ENCODE measurements around the gene GTPBP2.

GTPBP2 gene

GRCh38 chr6:43588194-43588593 lies 40.9 kb downstream of the GTPBP2 start:
- peaks cover 72% of the 10 kb centered on the region for H3K79me2 ChIP-seq (ENCODE audit: control insufficient read depth, low read length)
- H3F3A ChIP-seq (ENCODE audit: control insufficient read depth, insufficient read depth): no peaks in the 10 kb centered on the region
- no peaks in the 10 kb centered on the region for H3K9me2 ChIP-seq (replicated peaks; ENCODE audit: control insufficient read depth, low read length)
- no peaks in the 10 kb centered on the region for H3K9me3 ChIP-seq (ENCODE audit: control insufficient read depth, insufficient read depth, low read length)
- H3K27me3 ChIP-seq (ENCODE audit: control insufficient read depth, low read length): no peaks in the 10 kb centered on the region
- H3K36me3 ChIP-seq (ENCODE audit: control insufficient read depth, low read length): peaks cover 98% of the 10 kb centered on the region
- H3K27ac ChIP-seq (ENCODE audit: low read depth, low read length): no peak overlapping the region
- H3K4me2 ChIP-seq (ENCODE audit: low read length): no peak overlapping the region
- H3K4me1 ChIP-seq (ENCODE audit: control insufficient read depth, low read length): no peaks in the 10 kb centered on the region
- TF ChIP-seq EZH2phosphoT487 (IDR thresholded peaks at IDR 0.05; ENCODE audit: borderline replicate concordance, low read length) (no peak), CTCF (IDR thresholded peaks at IDR 0.05; ENCODE audit: low read depth, low read length, poor library complexity, severe bottlenecking) (no peak)
- H4K20me1 ChIP-seq (ENCODE audit: control insufficient read depth, insufficient read depth, low read depth, low read length): no peaks in the 10 kb centered on the region
- no peak overlapping the region for H3K4me3 ChIP-seq (ENCODE audit: low read length)

- Histone ChIP-seq H3K9me3 (ENCODE audit: control insufficient read depth, insufficient read depth, low read length) (no peaks in the 10 kb centered on the region), H3K27ac (ENCODE audit: low read depth, low read length) (no peak overlapping the region), H3K27me3 (ENCODE audit: control insufficient read depth, low read length) (no peaks in the 10 kb centered on the region), H3K9me2 (replicated peaks; ENCODE audit: control insufficient read depth, low read length) (no peaks in the 10 kb centered on the region), H3F3A (ENCODE audit: control insufficient read depth, insufficient read depth) (no peaks in the 10 kb centered on the region), H3K4me2 (ENCODE audit: low read length) (no peak overlapping the region), H3K36me3 (ENCODE audit: control insufficient read depth, low read length) (peaks cover 82% of the 10 kb centered on the region), H3K4me1 (ENCODE audit: control insufficient read depth, low read length) (no peaks in the 10 kb centered on the region), H4K20me1 (ENCODE audit: control insufficient read depth, insufficient read depth, low read depth, low read length) (peaks cover 7% of the 10 kb centered on the region; the same call in 1 of the 2 replicates), H3K79me2 (ENCODE audit: control insufficient read depth, low read length) (peaks cover 62% of the 10 kb centered on the region), H3K4me3 (ENCODE audit: low read length) (no peak overlapping the region)
- no peak for TF ChIP-seq CTCF (IDR thresholded peaks at IDR 0.05; ENCODE audit: low read depth, low read length, poor library complexity, severe bottlenecking)
- no peak for TF ChIP-seq EZH2phosphoT487 (IDR thresholded peaks at IDR 0.05; ENCODE audit: borderline replicate concordance, low read length)
Measured at GRCh38 chr6:43584892-43585570, 44.0 kb downstream of the GTPBP2 start.

- TF ChIP-seq EZH2phosphoT487 (IDR thresholded peaks at IDR 0.05; ENCODE audit: borderline replicate concordance, low read length): no peak
- TF ChIP-seq CTCF (IDR thresholded peaks at IDR 0.05; ENCODE audit: low read depth, low read length, poor library complexity, severe bottlenecking): no peak
- H3K27me3 ChIP-seq (ENCODE audit: control insufficient read depth, low read length): no peaks in the 10 kb centered on the region
- H3F3A ChIP-seq (ENCODE audit: control insufficient read depth, insufficient read depth): 0 out of 2 replicates have a peak, but pooled peaks cover 5% of the 10 kb centered on the region
- H3K9me2 ChIP-seq (replicated peaks; ENCODE audit: control insufficient read depth, low read length): no peaks in the 10 kb centered on the region
- peaks cover 67% of the 10 kb centered on the region for H3K79me2 ChIP-seq (ENCODE audit: control insufficient read depth, low read length)
- H3K4me3 ChIP-seq (ENCODE audit: low read length): no peak overlapping the region
- no peak overlapping the region for H3K4me2 ChIP-seq (ENCODE audit: low read length)
- peaks cover 23% of the 10 kb centered on the region for H4K20me1 ChIP-seq (ENCODE audit: control insufficient read depth, insufficient read depth, low read depth, low read length)
- H3K27ac ChIP-seq (ENCODE audit: low read depth, low read length): no peak overlapping the region
- no peaks in the 10 kb centered on the region for H3K9me3 ChIP-seq (ENCODE audit: control insufficient read depth, insufficient read depth, low read length)
- H3K36me3 ChIP-seq (ENCODE audit: control insufficient read depth, low read length): peaks cover 78% of the 10 kb centered on the region
- peaks cover 16% of the 10 kb centered on the region for H3K4me1 ChIP-seq (ENCODE audit: control insufficient read depth, low read length)
Measured at GRCh38 chr6:43582911-43583310, 46.2 kb downstream of the GTPBP2 start.

All from DOHH2 (cell line).